ENCODE measurements around the gene PTPRH. TPM values are rescaled to one million over a fixed set of nuclear protein-coding genes. Genes with fewer than 3 reads are reported as not detected.

PTPRH gene
- total and polyA plus RNA-seq, 10 donors = 6.5 to 97.9 (median 48.9) TPM

- no peak for DNase-seq
Observed at GRCh38 chr19:55212447-55212846, 3.1 kb upstream of the PTPRH start.

GRCh38 chr19:55209693-55210472 is 582 bp upstream of the PTPRH start:
- Histone ChIP-seq H3K4me3 (peak overlapping the region in 2 of 8 donors; percentile 38 to 56), H3K27me3 (replicated peaks in 1 of 7) (peaks cover 0 to 58% (median 0%) of the 10 kb centered on the region in 7 donors), H3K36me3 (peaks cover 0 to 7% (median 0%) of the 10 kb centered on the region in 6 donors), H3K27ac (peak overlapping the region in 6 of 8 donors; percentile 63 to 84 (median 78)), H3K4me1 (peaks cover 0 to 31% (median 0%) of the 10 kb centered on the region in 6 donors), H3K9me3 (peaks cover 0 to 24% (median 15%) of the 10 kb centered on the region in 8 donors)
- DNase-seq = no peak
- intact Hi-C loops (cut with DNase I; ENCODE audit: low total_unique reads) = no loop called here
- no peak for TF ChIP-seq POLR2A (IDR thresholded peaks at IDR 0.05)
- TF ChIP-seq POLR2AphosphoS5 (IDR thresholded peaks at IDR 0.05) = no peak
- TF ChIP-seq CTCF (IDR thresholded peaks at IDR 0.05 in 8 of 11, conservative IDR thresholded peaks at IDR 0.05 in 3 of 11) = no peak
- WGBS, 5 donors = 65 to 72% (median 67%) methylated on average over 17 of the region's 17 CpGs

More at GRCh38 chr19:55212447-55212846, 3.1 kb upstream of the PTPRH start:
- peaks cover 0 to 31% (median 14%) of the 10 kb centered on the region in 6 donors for H3K4me1 ChIP-seq
- H3K27me3 ChIP-seq (replicated peaks in 1 of 7) = peaks cover 0 to 55% (median 0%) of the 10 kb centered on the region in 7 donors
- peaks cover 0 to 24% (median 15%) of the 10 kb centered on the region in 8 donors for H3K9me3 ChIP-seq
- no peak for TF ChIP-seq POLR2A (IDR thresholded peaks at IDR 0.05)
- no peak for TF ChIP-seq POLR2AphosphoS5 (IDR thresholded peaks at IDR 0.05)
- TF ChIP-seq CTCF (IDR thresholded peaks at IDR 0.05 in 8 of 11, conservative IDR thresholded peaks at IDR 0.05 in 3 of 11) = peak in 7 of 11 experiments; percentile 10 to 50 (median 40)
- intact Hi-C loops (cut with DNase I; ENCODE audit: low total_unique reads) = no loop called here
- H3K27ac ChIP-seq = no peak overlapping the region
- H3K36me3 ChIP-seq = no peaks in the 10 kb centered on the region
- no peak overlapping the region for H3K4me3 ChIP-seq
- 72 to 84% (median 75%) methylated on average over 3 of the region's 3 CpGs for WGBS, 5 donors

- Histone ChIP-seq H3K9me3 (peaks cover 0 to 2% (median 0%) of the 10 kb centered on the region in 8 donors), H3K27me3 (replicated peaks in 1 of 7) (peaks cover 0 to 52% (median 0%) of the 10 kb centered on the region in 7 donors), H3K27ac (peak overlapping the region; percentile 28 to 86 (median 74)), H3K4me3 (peak overlapping the region in 7 of 8 donors; percentile 6 to 61 (median 18)), H3K36me3 (peaks cover 0 to 10% (median 0%) of the 10 kb centered on the region in 6 donors), H3K4me1 (peaks cover 0 to 36% (median 5%) of the 10 kb centered on the region in 6 donors)
- intact Hi-C loops (cut with DNase I; ENCODE audit: low total_unique reads) = no loop called here
- peak; percentile 89 for DNase-seq
- WGBS, 5 donors = 36 to 43% (median 41%) methylated on average over 24 to 29 of the region's 29 CpGs
- no peak for TF ChIP-seq CTCF (IDR thresholded peaks at IDR 0.05 in 8 of 11, conservative IDR thresholded peaks at IDR 0.05 in 3 of 11)
- TF ChIP-seq POLR2A (IDR thresholded peaks at IDR 0.05) = peak in 1 of 3 donors; percentile 35
- peak; percentile 92 to 94 (median 92) for TF ChIP-seq POLR2AphosphoS5 (IDR thresholded peaks at IDR 0.05)
Observed at GRCh38 chr19:55206664-55207500, 2.4 kb downstream of the PTPRH start.

All from spleen (tissue), 11 donors.